CD14-positive monocyte (primary cell): ENCODE data around the gene ARID3C. TPM values are rescaled to one million over a fixed set of nuclear protein-coding genes. Genes with fewer than 3 reads are reported as not detected.
A peak's percentile ranks its signal among the peaks of the same experiment; 100 is the strongest.

Experiments used
- DNase-seq, 3 donors: peaks; one replicate each; pipeline ENCODE4 v3.0.0-alpha.2; 2011 to 2022
- H2AFZ ChIP-seq: 2 replicates; pipeline ENCODE4 v1.6.0; 2012; ENCODE audit warnings: mild to moderate bottlenecking, low read depth, low read length, inconsistent platforms; ENCODE audit not compliant: insufficient read depth, poor library complexity, severe bottlenecking
- H3K27ac ChIP-seq, 2 donors: 1 replicate in 1 of 2; 2 replicates in 1 of 2; pipeline ENCODE4 v1.5.1; 2012 to 2013; ENCODE audit warnings: low read length in 2 of 2, control low read depth in 1 of 2, inconsistent platforms in 1 of 2, low read depth in 1 of 2, mild to moderate bottlenecking in 1 of 2
- H3K27me3 ChIP-seq, 2 donors: one replicate each; pipeline versions ENCODE4 v1.6.0 to v1.6.1; 2011 to 2013; ENCODE audit warnings: low read length in 2 of 2; ENCODE audit not compliant: control insufficient read depth in 2 of 2, insufficient read depth in 2 of 2
- H3K36me3 ChIP-seq, 2 donors: replicated peaks in 1 of 2; 1 replicate in 1 of 2; 2 replicates in 1 of 2; pipeline versions ENCODE4 v1.5.1 to v1.6.1; 2012 to 2013; ENCODE audit warnings: low read length in 2 of 2, control low read depth in 1 of 2, inconsistent platforms in 1 of 2, mild to moderate bottlenecking in 1 of 2; ENCODE audit not compliant: insufficient read depth in 2 of 2, control insufficient read depth in 1 of 2
- H3K4me1 ChIP-seq, 2 donors: 1 replicate in 1 of 2; 2 replicates in 1 of 2; pipeline versions ENCODE4 v1.5.1 to v1.6.1; 2012 to 2013; ENCODE audit warnings: low read length in 2 of 2, control low read depth in 1 of 2, inconsistent platforms in 1 of 2, mild to moderate bottlenecking in 1 of 2, moderate library complexity in 1 of 2; ENCODE audit not compliant: insufficient read depth in 2 of 2, control insufficient read depth in 1 of 2
- H3K4me2 ChIP-seq: replicated peaks from 2 replicates; pipeline ENCODE3; 2012; ENCODE audit warnings: low read length, moderate library complexity, mild to moderate bottlenecking; ENCODE audit not compliant: poor library complexity, severe bottlenecking; ENCODE audit errors: extremely low read depth
- H3K4me3 ChIP-seq, 3 experiments: fragments of 200-600 bp in 1 of 3; sonication (generic) in 1 of 3; replicated peaks in 1 of 3; 1 replicate in 2 of 3; 2 replicates in 1 of 3; pipeline ENCODE4 v1.5.1; 2011 to 2013; ENCODE audit warnings: low read length in 3 of 3, mild to moderate bottlenecking in 3 of 3, control low read depth in 2 of 3, low read depth in 2 of 3, inconsistent platforms in 1 of 3, moderate library complexity in 1 of 3
- H3K79me2 ChIP-seq: 2 replicates; pipeline ENCODE4 v1.6.0; 2012; ENCODE audit warnings: mild to moderate bottlenecking, control low read depth, inconsistent platforms, low read length, moderate library complexity; ENCODE audit not compliant: insufficient read depth
- H3K9ac ChIP-seq: 2 replicates; pipeline ENCODE4 v1.6.0; 2017; ENCODE audit warnings: low read length, mild to moderate bottlenecking; ENCODE audit not compliant: insufficient read depth, poor library complexity, severe bottlenecking
- H3K9me3 ChIP-seq, 2 donors: replicated peaks in 1 of 2; 1 replicate in 1 of 2; 2 replicates in 1 of 2; pipeline versions ENCODE4 v1.5.1 to v1.6.1; 2012 to 2013; ENCODE audit warnings: low read length in 2 of 2, control low read depth in 1 of 2; ENCODE audit not compliant: control insufficient read depth in 1 of 2, insufficient read depth in 1 of 2
- H4K20me1 ChIP-seq: 2 replicates; pipeline ENCODE4 v1.6.0; 2012; ENCODE audit warnings: mild to moderate bottlenecking, low read length, control low read depth, moderate library complexity; ENCODE audit not compliant: insufficient read depth
- H3K27ac Mint-ChIP-seq, 7 donors: one replicate each; pipeline ENCODE4 v1.8.0; 2020; ENCODE audit warnings: mild to moderate bottlenecking in 7 of 7, mixed read lengths in 7 of 7, moderate library complexity in 6 of 7, inconsistent platforms in 2 of 7
- H3K27me3 Mint-ChIP-seq, 3 donors: one replicate each; pipeline ENCODE4 v1.8.0; 2021 to 2022; ENCODE audit warnings: low read depth in 3 of 3, mild to moderate bottlenecking in 3 of 3, mixed read lengths in 3 of 3, moderate library complexity in 3 of 3, inconsistent platforms in 1 of 3
- H3K36me3 Mint-ChIP-seq, 2 donors: one replicate each; pipeline ENCODE4 v1.8.0; 2020; ENCODE audit warnings: mixed read lengths in 2 of 2, inconsistent platforms in 1 of 2, mild to moderate bottlenecking in 1 of 2
- H3K4me1 Mint-ChIP-seq: one replicate; pipeline ENCODE4 v1.8.0; 2020; ENCODE audit warnings: mild to moderate bottlenecking, mixed read lengths
- H3K4me3 Mint-ChIP-seq, 2 donors: one replicate each; pipeline ENCODE4 v1.8.0; 2020; ENCODE audit warnings: mild to moderate bottlenecking in 2 of 2, mixed read lengths in 2 of 2, moderate library complexity in 1 of 2
- H3K9me3 Mint-ChIP-seq, 7 donors: one replicate each; pipeline ENCODE4 v1.8.0; 2020 to 2022; ENCODE audit warnings: mixed read lengths in 7 of 7, mild to moderate bottlenecking in 6 of 7, moderate library complexity in 6 of 7, inconsistent platforms in 2 of 7
- CTCF ChIP-seq: fragments of 200-600 bp; IDR thresholded peaks from one replicate; pipeline ENCODE4 v1.8.0; 2022; ENCODE audit warnings: antibody characterized with exemption, mild to moderate bottlenecking
- WGBS: methylation state at CpG from one replicate; pipeline ENCODE4 v1.1.5; 2013; ENCODE audit warnings: missing lambda C conversion rate; ENCODE audit not compliant: insufficient coverage; 5-methylcytosine and 5-hydroxymethylcytosine counted together
- intact Hi-C, 2 donors: fragments of 100-400 bp; cut with micrococcal nuclease; formaldehyde crosslinking; loops; one replicate each; pipeline versions ENCODE4 v1.15.0 to v1.15.1; 2023
- polyA plus RNA-seq, 3 donors: library from polyadenylated mRNA; depleted of rRNA in 1 of 3; unstranded in 2 of 3; stranded (reverse) in 1 of 3; fragments of 300-500 nt in 2 of 3; fragments of >200 nt in 1 of 3; fragmentation: Illumina TruSeq in 2 of 3; gene quantifications; 1 replicate in 2 of 3; 2 replicates in 1 of 3; pipeline ENCODE4 v1.2.3, GENCODE V29; 2012 to 2021

Gene ARID3C
- polyA plus RNA-seq, 3 donors, result not detected

DNA sequence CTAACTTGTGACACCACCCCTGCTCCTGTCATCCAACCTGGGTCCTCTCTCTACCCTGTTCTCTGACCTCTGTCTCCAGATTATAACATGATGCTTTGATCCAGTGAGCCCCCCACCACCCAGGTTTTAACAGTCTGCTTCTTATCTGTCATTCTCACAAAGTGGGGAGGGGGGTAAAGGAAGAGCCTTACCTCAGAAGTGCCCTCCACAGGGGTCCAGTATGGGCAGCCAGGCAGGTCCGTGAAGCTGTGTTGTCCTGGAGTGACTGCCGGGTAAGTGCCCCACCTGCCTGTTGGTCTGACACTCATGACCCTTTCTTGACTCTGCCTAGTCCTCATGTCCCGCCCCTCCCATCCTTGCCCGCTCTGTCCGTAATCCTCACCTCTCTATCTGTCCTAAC, 26.5 kb upstream of the ARID3C start:
- peaks cover 8 to 14% (median 8%) of the 10 kb centered on the region in 3 donors for H3K27me3 Mint-ChIP-seq
- H3K27me3 ChIP-seq, result no peaks in the 10 kb centered on the region
- peaks cover 0 to 7% of the 10 kb centered on the region in 2 donors for H3K36me3 ChIP-seq
- 100% methylated on average over 4 of the region's 5 CpGs for WGBS
- no peaks in the 10 kb centered on the region for H4K20me1 ChIP-seq
- no peak overlapping the region for H3K27ac ChIP-seq
- peaks cover 22% of the 10 kb centered on the region for H3K4me1 Mint-ChIP-seq
- no peak overlapping the region for H2AFZ ChIP-seq
- peaks cover 0 to 4% (median 0%) of the 10 kb centered on the region in 7 donors for H3K9me3 Mint-ChIP-seq
- no peaks in the 10 kb centered on the region for H3K79me2 ChIP-seq
- peaks cover 5 to 10% of the 10 kb centered on the region in 2 donors for H3K4me1 ChIP-seq
- H3K9ac ChIP-seq, result no peak overlapping the region
- H3K4me2 ChIP-seq, result no peak overlapping the region
- H3K4me3 ChIP-seq, result no peak overlapping the region
- no peak for DNase-seq
- H3K36me3 Mint-ChIP-seq, result peaks cover 8 to 18% of the 10 kb centered on the region in 2 donors
- H3K9me3 ChIP-seq, result no peaks in the 10 kb centered on the region
- intact Hi-C loops, result no loop called here
- no peak overlapping the region for H3K4me3 Mint-ChIP-seq
- H3K27ac Mint-ChIP-seq, result no peak overlapping the region
- TF ChIP-seq CTCF, result no peak

DNA sequence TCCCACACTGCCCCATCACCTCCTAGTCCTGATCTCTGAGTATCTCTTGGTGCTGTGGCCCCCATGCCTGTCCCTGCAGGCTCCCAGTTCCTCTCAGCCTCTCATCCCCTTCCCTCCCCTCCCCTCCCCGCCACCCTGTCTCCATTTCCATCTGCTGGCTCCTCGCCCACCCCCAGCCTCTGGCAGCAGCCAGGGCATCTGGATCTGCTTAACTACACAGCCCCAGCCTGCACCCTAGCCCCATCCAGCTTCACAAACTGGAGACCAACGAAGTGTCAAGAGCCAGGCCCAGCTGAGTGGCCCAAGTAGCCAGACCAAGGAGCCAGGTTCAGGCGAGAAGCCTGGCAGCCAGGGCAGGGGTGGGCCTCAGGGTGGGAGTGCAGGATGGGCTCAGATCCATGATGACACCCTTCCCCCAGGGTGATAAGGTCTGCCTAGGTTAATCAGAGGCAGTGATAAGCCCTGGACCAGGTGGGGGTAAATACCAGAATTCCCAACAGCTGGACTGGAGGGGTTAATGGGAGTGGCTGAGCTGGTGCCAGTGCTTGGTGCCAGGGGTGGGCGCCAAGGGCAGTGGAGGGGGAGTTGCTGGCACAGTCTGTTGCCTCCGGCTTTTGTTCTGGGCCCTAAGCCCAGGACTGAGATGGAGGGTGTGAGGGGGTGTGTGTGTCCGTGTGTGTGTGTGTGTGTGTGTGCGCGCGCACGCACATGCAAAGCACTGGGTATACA, 25.6 kb upstream of the ARID3C start:
- WGBS, result 78% methylated on average over 6 of the region's 11 CpGs
- peaks cover 17 to 25% of the 10 kb centered on the region in 2 donors for H3K36me3 Mint-ChIP-seq
- H3K27ac Mint-ChIP-seq, result peak overlapping the region in 1 of 7 donors; percentile 33
- Histone ChIP-seq H3K79me2 (no peaks in the 10 kb centered on the region), H2AFZ (no peak overlapping the region), H3K4me2 (no peak overlapping the region), H3K27me3 (no peaks in the 10 kb centered on the region), H4K20me1 (no peaks in the 10 kb centered on the region), H3K36me3 (peaks cover 6 to 16% of the 10 kb centered on the region in 2 donors), H3K4me3 (no peak overlapping the region), H3K9ac (no peak overlapping the region), H3K27ac (no peak overlapping the region), H3K4me1 (peaks cover 5 to 10% of the 10 kb centered on the region in 2 donors), H3K9me3 (no peaks in the 10 kb centered on the region)
- no peak overlapping the region for H3K4me3 Mint-ChIP-seq
- peaks cover 0 to 4% (median 0%) of the 10 kb centered on the region in 7 donors for H3K9me3 Mint-ChIP-seq
- TF ChIP-seq CTCF, result no peak
- intact Hi-C loops, result no loop called here
- DNase-seq, result no peak
- peaks cover 22% of the 10 kb centered on the region for H3K4me1 Mint-ChIP-seq
- peaks cover 8 to 14% (median 8%) of the 10 kb centered on the region in 3 donors for H3K27me3 Mint-ChIP-seq
